Colonic mucosa (tissue), 4 donors: ENCODE results near the gene FAM219A. TPM values are rescaled to one million over a fixed set of nuclear protein-coding genes. Genes with fewer than 3 reads are reported as not detected.

Source experiments
- DNase-seq: peaks from one replicate; pipeline ENCODE4 v3.0.0-alpha.2; 2020
- H3K27ac ChIP-seq: fragments of 200-600 bp; one replicate; pipeline ENCODE4 v1.8.0; 2021
- H3K27me3 ChIP-seq: fragments of 200-600 bp; one replicate; pipeline ENCODE4 v1.8.0; 2021
- H3K36me3 ChIP-seq: fragments of 200-600 bp; one replicate; pipeline ENCODE4 v1.8.0; 2021
- H3K4me1 ChIP-seq: fragments of 200-600 bp; one replicate; pipeline ENCODE4 v1.8.0; 2021; ENCODE audit warnings: mild to moderate bottlenecking
- H3K4me3 ChIP-seq: fragments of 200-600 bp; one replicate; pipeline ENCODE4 v1.8.0; 2021
- H3K9ac ChIP-seq, 2 donors: one replicate each; pipeline ENCODE4 v1.7.0; 2013; ENCODE audit warnings: control low read depth in 2 of 2, low read depth in 2 of 2, low read length in 2 of 2
- H3K9me3 ChIP-seq: fragments of 200-600 bp; one replicate; pipeline ENCODE4 v1.8.0; 2021
- intact Hi-C: fragments of 100-400 bp; cut with DNase I; formaldehyde crosslinking; loops from one replicate; pipeline ENCODE4 v1.14.1; 2022
- total RNA-seq, 2 donors: library from RNA; stranded (reverse); fragmentation: NEBNext Ultra II Directional in 1 of 2; extraction: Animal tissue kit (Norgen Biotek cat#: 25700) in 1 of 2; gene quantifications; one replicate each; pipeline ENCODE4 v1.2.1, GENCODE V29; 2021
- TF ChIP-seq, protein P1 (sequence below): fragments of 200-600 bp; IDR thresholded peaks from one replicate; pipeline ENCODE4 v1.8.0; 2022; ENCODE audit warnings: antibody characterized with exemption, mild to moderate bottlenecking
- donor health status: healthy.
- donor health status: DM: no; HTN: no; CAD: no.
- donor health status: DM: no; HTN: no; CAD: no.

FAM219A gene
- total RNA-seq, 2 donors from 2014 or later = 6.3 to 7.5 TPM

DNA sequence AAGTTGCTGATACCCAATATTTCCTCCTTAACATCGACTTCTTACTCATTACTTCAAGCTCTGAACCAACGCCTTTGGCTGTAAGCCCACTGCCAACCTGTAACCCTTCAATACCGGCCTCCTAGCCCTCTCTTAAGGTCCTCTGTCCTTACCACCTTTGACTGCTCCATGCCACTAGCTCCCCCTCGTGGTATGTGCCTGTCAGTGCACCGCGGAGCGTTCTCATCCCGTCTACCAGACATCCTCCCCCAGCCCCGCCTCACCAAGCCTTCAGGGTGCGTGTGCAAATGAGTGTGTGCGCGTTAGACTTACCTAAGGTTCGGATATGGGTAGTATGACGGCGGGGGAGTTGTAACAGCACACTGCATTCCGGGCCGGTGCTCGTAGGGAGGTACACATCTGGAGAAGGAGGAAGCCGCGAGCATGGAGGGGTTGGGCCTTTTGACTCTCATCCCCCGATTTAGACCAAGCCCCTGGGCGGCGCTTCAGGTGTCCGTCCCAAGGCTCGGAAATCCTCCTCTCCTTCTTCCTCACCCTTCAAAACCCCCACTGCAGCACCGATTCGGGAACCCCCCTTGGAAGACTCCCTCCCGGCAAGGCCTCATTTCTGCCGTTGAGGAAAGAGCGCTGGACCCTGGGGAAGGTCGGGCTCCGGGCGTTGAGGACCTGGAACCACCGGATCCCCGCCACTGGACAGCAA is 78.9 kb downstream of the FAM219A start:
- Histone ChIP-seq H3K27me3 (no peaks in the 10 kb centered on the region), H3K4me3 (peak overlapping the region; percentile 69), H3K9me3 (no peaks in the 10 kb centered on the region), H3K27ac (peak overlapping the region; percentile 34), H3K36me3 (no peaks in the 10 kb centered on the region), H3K4me1 (peaks cover 8% of the 10 kb centered on the region), H3K9ac (peak overlapping the region in 1 of 2 donors; percentile 80)
- DNase-seq = peak; percentile 97
- TF ChIP-seq, protein P1, sequence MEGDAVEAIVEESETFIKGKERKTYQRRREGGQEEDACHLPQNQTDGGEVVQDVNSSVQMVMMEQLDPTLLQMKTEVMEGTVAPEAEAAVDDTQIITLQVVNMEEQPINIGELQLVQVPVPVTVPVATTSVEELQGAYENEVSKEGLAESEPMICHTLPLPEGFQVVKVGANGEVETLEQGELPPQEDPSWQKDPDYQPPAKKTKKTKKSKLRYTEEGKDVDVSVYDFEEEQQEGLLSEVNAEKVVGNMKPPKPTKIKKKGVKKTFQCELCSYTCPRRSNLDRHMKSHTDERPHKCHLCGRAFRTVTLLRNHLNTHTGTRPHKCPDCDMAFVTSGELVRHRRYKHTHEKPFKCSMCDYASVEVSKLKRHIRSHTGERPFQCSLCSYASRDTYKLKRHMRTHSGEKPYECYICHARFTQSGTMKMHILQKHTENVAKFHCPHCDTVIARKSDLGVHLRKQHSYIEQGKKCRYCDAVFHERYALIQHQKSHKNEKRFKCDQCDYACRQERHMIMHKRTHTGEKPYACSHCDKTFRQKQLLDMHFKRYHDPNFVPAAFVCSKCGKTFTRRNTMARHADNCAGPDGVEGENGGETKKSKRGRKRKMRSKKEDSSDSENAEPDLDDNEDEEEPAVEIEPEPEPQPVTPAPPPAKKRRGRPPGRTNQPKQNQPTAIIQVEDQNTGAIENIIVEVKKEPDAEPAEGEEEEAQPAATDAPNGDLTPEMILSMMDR = peak; percentile 96
- intact Hi-C loops = loop anchor here (1.0 to 5.0 kb wide), 2 partner anchors 48 to 122 kb away; no protein-coding TSS in a partner anchor

DNA sequence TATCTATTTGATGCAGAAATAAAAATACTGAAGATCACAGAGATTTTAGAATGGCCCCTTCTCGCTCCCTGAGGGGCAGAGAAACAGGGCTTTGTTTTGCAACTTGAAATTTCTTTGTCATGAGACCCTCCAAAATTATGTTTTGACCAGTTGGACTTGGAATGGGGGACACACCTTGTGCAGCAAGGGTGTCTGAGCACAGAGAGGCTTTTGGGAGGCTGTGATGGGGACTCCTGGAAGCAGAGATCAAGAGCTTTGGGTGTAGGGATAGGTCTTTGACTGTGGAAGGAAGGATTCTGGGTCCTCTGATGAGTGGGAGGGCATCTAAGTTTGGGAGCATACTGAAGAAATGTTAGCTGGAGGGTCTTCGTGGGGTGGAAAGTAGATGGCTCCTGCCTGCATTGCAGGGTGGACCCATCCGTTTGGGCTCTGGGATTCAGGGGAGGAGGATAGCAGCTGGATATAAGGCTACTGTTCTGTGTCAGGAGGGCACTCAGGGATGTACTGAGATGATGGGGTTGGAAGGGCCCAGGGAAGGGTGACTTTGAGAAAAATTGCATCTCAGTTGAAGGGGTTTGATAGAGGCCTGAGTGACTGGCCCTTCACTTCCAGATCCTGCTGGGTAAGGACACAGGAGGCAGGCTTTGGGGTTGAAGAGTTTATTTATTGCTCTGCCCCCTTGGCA is 79.9 kb downstream of the FAM219A start:
- Histone ChIP-seq H3K27ac (no peak overlapping the region), H3K4me1 (peaks cover 8% of the 10 kb centered on the region), H3K27me3 (no peaks in the 10 kb centered on the region), H3K9ac (no peak overlapping the region), H3K4me3 (no peak overlapping the region), H3K36me3 (no peaks in the 10 kb centered on the region), H3K9me3 (no peaks in the 10 kb centered on the region)
- TF ChIP-seq, protein P1 = no peak
- intact Hi-C loops = loop anchor here (1.0 to 5.0 kb wide), 2 partner anchors 47 to 121 kb away; no protein-coding TSS in a partner anchor
- no peak for DNase-seq

DNA sequence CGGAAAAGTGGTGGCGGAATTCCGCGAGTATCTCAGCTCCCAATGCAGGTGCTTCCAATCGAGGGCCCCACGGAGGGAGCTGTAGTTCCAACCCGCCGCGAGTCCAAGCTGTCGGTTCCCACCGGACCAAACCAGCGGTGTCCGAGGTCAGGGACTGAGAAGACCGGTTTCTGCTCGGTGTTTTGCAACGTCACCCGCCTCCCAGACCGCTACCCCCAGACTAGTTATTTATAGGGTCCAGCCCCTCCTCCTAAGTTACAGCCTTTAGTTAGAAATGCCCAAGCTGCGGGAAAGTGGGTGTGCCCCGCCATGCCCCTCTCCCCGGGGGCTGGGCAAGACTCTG is 81.0 kb downstream of the FAM219A start:
- Histone ChIP-seq H3K4me1 (peaks cover 8% of the 10 kb centered on the region), H3K36me3 (no peaks in the 10 kb centered on the region), H3K4me3 (peak overlapping the region; percentile 63), H3K27me3 (no peaks in the 10 kb centered on the region), H3K9me3 (no peaks in the 10 kb centered on the region), H3K27ac (peak overlapping the region; percentile 94), H3K9ac (peak overlapping the region in 1 of 2 donors; percentile 97)
- DNase-seq = peak; percentile 67
- intact Hi-C loops = loop anchor here (5.0 kb wide), 1 partner anchor 120 kb away; no protein-coding TSS in a partner anchor
- TF ChIP-seq, protein P1 = no peak

DNA sequence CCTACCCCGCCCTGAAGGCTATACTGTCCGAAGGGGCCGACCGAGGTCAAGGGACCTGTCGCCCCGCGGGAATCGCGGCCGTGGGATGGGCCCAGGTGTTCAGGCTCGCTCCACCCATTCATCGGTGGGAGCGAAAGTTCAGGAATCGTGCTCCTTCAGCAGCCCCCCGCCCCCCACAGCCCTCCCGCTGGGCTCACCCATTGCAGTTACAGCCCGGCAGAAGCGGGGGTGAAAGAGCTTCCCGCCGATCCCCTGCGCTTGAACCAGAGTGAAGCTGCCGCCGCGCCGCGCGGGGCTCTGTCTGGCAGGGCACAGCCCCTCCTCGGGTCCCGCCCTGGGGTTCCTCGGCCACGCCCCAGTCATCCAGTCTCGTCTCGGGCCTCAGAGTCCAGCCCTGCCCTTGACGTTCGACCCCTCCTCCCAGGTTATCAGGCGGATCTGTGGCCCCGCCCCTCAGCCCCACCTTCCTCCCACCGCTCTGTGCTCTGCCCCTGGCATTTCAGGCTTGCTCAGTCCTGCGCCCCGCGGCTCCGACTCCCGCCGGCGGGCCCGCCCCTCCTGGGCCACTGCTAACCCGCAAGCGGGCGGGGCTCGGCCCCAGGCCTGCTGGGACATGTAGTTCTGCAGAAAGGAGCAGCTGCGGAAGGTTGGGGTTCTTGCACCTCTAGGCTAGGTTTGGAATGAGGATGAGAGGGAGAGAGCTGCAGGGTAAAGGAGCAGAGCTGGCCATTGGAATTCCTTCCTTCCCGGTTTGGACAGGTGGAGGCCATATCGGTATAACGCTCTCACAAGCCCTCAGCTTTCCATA is 81.6 kb downstream of the FAM219A start, which contains the start of gene MYORG:
TSS of gene MYORG (minus strand) at position 303 of the 808 bp plus-strand sequence. CDS start 3,955 bp downstream, outside the sequence.
- H3K4me1 ChIP-seq = peaks cover 8% of the 10 kb centered on the region
- H3K9ac ChIP-seq = peak within 1 kb of the TSS; percentile 75 to 97
- no peaks in the 10 kb centered on the region for H3K27me3 ChIP-seq
- TF ChIP-seq, protein P1 = no peak
- intact Hi-C loops = loop anchor here (5.0 kb wide), 1 partner anchor 119 kb away; no protein-coding TSS in a partner anchor
- H3K27ac ChIP-seq = peak within 1 kb of the TSS; percentile 94
- no peaks in the 10 kb centered on the region for H3K9me3 ChIP-seq
- peak within 1 kb of the TSS; percentile 63 for H3K4me3 ChIP-seq
- DNase-seq = peak; percentile 99
- no peaks in the 10 kb centered on the region for H3K36me3 ChIP-seq
